NCI-H460 (cell line): ENCODE measurements around the gene CBX8. TPM values are rescaled to one million over a fixed set of nuclear protein-coding genes. Genes with fewer than 3 reads are reported as not detected.
"Not testable (repeated sequence)": the region's sequence is repeated elsewhere in the genome, so short reads cannot be mapped to it uniquely, and the experiment has no call there.

Experiments
- DNase-seq: peaks from one replicate; pipeline ENCODE4 v3.0.0-alpha.2; 2016; ENCODE audit warnings: low read depth; ENCODE audit errors: extremely low read depth
- total RNA-seq: library from RNA; depleted of rRNA; stranded (reverse); fragments of >200 nt; shearing (Covaris generic); gene quantifications from 2 replicates; pipeline ENCODE4 v1.2.3, GENCODE V29; 2014

Gene CBX8
- total RNA-seq, 1 experiment from 2014 or later: 11.0 TPM

GRCh38 chr17:79783891-79784290, 13.0 kb downstream of the CBX8 start:
- no peak for DNase-seq

- no peak for DNase-seq
Measured at GRCh38 chr17:79781736-79782575, 14.9 kb downstream of the CBX8 start.

- no peak for DNase-seq
Measured at GRCh38 chr17:79781012-79781650, 15.7 kb downstream of the CBX8 start.

DNA sequence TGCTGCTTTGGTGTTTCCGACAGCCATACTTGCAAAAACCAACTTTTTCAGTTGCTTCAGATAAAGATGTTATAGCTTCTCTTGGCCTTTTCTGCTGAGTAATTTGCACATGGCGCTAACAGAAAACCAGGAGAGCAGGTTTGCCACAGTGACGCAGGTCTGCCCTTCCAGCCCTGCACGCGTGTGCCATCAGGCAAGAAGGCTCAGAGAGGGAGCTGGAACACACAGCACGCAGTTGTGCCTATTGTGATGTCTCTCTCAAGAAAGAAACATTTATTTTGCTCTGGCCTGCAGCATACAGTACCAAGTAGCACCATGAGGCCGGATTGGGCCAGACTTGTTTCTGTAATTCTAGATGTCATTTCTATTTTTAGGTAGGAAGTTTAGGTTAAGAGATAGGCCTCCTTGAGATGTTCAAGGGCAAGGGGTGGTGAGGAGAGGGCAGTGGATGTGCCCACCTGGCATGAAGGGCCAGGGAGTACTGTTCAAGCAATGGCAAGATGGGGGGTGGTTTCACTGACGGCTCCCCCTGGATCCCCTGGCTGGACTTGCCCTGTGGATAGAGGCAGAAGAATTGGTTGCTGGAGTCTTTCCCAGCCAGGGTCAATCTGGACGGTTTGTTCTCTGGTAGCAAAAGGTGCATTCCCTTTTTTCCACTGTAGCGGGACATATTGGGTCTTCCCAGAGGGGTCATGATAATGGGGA, 17.1 kb downstream of the CBX8 start:
- DNase-seq: no peak

DNA sequence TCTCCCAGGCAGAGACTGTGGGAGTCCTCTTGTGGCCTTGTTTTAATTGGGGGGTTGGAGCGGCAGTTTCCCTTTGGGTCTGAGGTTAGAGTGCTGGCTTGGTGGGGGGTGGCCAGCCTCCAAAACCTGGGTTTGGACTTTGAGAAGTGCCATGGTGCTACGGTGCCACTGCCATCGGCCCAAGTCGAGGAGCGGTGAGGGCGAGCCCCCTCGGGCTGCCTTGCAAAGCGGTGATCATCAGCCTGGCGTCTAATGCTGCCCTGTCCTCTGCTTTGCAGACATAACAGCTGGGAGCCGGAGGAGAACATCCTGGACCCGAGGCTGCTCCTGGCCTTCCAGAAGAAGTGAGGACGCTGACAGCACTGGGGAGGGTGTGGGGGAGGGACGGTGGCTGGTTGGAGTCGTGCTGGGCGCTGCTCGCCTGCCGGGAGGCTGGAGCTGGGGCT, 17.8 kb downstream of the CBX8 start:
- DNase-seq: no peak

DNA sequence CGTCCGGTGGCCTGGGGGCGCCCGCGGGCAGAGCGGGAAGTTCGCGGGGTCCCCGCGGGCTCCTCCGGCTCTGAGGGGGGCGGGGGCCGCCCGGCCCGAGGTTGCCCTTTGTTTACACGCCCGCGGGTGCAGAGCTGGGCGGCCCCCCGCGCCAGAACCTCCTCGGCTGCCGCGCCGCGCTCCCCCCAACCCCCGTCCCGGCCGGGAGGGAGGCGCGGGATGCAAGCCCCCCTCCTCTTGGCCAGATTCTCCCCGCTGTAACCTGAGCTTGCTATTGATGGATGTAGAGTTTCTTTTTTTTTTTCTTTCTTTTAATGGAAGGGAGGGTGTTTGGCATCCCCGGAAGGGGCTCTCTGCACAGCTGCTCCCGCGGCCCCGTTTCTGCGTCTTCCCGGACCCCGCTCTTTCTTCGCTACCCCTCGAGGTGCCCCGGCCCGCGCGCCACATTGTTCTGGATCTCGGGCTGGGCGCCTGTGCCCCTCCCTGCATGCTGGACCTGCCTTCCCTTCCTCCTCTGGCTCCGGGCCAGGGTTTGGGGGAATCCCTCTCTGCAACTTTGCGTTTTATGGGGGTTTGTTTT, 18.3 kb downstream of the CBX8 start:
- no peak for DNase-seq

GRCh38 chr17:79777894-79778503, 18.9 kb downstream of the CBX8 start, which contains the start of gene CBX2:
TSS of gene CBX2 (plus strand) at chr17:79778148. CDS start at chr17:79778236, 88 bp downstream.
- DNase-seq: peak; percentile 73

GRCh38 chr17:79777120-79777893, 19.6 kb downstream of the CBX8 start:
- DNase-seq: peak; percentile 74

DNA sequence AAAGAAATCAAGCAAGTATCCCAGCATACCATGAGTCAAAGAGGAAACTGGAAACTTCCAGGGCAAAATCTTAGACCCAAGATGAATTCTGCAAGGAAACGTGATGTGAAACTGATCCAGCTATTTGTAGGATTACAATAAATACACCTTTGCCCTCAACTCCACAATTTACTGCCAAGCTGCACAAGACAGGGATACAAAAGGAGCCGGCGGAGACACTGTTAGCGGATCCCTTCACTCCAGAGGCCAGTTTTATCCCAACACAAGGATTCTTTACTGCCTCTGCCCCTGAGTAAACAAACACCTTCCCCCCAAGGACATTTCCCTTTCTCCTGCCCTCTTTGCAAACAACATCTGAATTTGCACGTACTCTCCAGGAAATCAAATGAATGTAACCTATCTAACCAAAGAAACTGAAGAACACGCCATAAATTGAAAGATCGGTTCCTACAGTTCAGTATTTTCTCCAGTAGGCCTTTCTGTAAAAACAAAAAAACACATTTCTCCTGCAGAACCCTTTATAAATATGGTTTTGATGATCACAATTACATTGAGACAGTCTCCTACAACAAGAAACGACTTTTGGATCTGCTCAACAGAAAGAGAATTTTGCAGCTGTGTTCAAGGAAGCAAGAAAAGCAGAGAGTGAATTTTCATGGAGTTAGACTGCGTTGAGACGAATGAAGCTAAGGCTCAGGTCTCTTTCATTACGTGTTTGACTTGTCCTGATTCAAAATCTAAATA, 20.3 kb downstream of the CBX8 start:
- no peak for DNase-seq

DNA sequence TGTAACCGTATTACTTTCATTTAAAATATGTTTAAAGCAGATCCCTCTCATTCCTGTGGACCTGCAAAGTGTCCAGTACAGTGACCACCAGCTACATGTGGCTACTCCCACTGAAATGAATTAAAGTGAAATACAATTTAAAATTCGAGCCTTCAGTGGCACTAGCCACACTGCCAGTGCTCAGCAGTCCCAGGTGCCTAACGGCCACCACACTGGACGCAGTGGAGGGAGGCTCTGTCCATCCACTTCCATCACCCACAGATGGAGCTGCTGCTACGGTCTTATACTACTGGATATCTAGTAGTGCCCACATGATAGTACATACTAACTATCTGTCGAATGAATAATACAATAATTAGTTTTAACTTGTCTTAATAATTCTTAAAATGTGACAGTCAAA, 21.2 kb downstream of the CBX8 start:
- DNase-seq: peak; percentile 47

DNA sequence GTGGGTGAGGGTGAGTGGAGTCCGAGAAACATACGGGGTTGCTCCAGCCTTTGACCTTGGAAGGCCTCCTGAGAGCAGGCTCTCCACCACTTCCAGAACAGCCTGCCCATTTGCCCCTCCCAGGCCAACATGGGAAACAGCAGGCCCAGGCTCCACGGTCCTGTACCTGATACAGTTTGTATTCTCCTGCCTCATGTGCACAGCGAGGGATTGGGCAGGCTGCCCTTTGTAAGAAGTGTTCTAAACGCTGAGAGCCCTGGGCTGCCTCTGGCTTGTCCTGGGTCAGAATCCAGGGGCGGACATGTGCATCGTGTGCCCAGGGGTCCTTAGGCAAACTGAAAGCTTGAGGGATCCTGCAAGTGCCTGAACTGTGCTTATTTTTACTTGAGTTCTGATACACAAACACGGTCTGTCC, 22.3 kb downstream of the CBX8 start:
- DNase-seq: no peak

GRCh38 chr17:79772726-79773125, 24.2 kb downstream of the CBX8 start:
- DNase-seq: not testable (repeated sequence)

- DNase-seq: no peak
Measured at GRCh38 chr17:79771276-79771675, 25.6 kb downstream of the CBX8 start.

DNA sequence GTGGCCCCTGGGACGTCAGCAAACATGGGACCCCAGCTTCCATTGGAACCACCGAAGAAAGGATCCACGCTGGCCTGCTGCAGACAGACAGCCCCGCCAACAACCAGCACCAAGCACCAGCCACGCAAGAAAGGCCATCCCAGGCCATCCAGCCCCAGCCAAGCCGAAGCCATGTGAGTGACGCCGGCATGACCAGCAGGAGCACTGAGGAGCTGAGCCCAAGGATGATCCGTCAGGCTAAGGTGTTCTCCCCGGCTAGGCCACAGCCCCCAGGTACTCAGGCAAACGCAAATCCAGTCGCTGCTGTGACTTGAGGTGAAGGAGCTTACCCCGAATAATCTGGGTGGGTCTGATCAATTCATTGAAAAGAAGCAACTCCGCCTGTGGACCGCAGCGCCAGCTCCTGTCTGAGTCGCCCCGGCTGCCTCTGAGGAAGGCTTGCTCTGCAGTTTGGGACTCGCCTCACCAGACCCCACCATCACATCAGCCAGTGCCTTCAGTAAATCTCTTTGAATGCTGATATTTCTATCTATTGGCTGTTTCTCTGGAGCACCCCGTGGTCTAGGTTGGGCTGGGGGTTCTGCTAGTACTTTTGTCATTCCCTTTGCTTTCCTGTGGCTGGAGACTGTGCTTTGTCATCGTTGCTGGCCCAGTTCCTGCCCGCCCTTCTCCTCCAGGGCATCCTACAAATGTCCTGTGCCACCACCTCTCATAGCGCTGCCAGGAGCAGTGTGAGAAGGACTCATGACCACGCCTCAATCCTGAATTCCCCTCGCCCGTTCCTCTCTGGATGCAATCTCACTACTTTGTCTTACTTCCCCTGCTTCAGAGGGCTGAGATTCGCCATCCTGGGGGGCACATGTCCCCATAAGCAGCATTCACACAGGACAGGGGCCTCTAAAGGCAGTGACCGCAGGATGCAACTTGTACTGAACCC, 27.0 kb downstream of the CBX8 start:
- peak; percentile 94 for DNase-seq

DNA sequence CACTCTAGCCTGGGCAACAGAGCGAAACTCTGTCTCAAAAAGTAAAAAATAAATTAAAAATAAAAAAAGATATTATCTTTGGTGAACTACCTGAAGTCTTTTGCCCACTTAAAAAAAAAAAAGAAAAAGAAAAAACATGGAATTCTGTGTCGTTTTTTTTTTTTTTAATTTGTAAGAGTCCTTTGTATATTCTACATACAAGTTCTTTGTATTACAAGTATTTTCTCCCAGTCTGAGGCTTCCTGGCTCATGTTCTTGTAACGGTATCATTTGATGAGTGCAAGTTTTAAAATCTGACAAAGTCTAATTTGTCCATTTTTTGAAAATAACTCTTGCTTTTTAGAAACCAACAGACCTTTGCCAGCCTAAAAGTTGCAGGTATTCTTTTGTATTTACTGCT, 31.2 kb downstream of the CBX8 start:
- no peak for DNase-seq

DNA sequence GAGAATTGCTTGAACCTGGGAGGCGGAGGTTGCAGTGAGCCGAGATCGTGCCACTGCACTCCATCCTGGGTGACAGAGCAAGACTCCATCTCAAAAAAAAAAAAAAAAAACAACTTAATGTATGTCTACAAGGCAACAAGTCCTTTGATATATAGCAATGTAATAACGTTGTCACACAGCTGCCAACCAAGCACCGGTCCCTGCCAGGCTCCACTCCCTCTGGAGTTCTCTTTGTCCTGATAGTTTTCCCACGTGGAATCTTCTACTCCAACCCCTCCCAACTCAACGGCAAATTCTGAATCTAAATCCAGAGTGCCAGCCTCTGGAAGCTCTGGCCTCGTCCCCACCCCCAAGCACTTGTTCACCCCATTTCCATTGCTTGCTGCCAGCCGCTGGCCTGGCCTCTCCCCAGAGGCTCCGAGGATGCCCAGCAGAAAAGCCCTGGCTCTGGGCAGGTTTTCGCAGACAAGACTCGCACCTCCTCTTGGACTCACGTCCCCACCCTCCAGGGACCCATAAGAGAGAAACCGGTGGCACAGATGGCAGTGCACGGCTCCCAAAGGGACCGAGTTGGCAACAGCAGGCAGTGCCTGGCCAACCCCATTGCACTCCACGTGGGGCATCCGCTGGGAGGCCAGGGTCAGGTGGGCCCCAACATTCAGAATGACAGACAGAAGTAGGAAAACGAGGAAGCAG, 34.8 kb downstream of the CBX8 start:
- DNase-seq: no peak

GRCh38 chr17:79760197-79760906, 36.5 kb downstream of the CBX8 start:
- DNase-seq: no peak
